Measurements from ENCODE around the gene TBCK. TPM values are rescaled to one million over a fixed set of nuclear protein-coding genes. Genes with fewer than 3 reads are reported as not detected.
"Not testable (repeated sequence)": the region's sequence is repeated elsewhere in the genome, so short reads cannot be mapped to it uniquely, and the experiment has no call there.

The TBCK gene
- total and polyA plus RNA-seq, 2 experiments from 2014 or later = 34.1 to 36.9 TPM

GRCh38 chr4:106238820-106239420 is 77.1 kb downstream of the TBCK start:
- H3K36me3 ChIP-seq = peaks cover 20% of the 10 kb centered on the region
- TF ChIP-seq CTCF (IDR thresholded peaks at IDR 0.05; ENCODE audit: low read depth, low read length) = peak; percentile 77
- no peaks in the 10 kb centered on the region for H3K4me1 ChIP-seq (ENCODE audit: low read depth)
- peak overlapping the region; percentile 68 for H3K27ac ChIP-seq
- H3K27me3 ChIP-seq = no peaks in the 10 kb centered on the region
- H3K9me3 ChIP-seq (ENCODE audit: low read depth) = no peaks in the 10 kb centered on the region
- peak; percentile 59 to 61 for DNase-seq (ENCODE audit: low read depth in 1 of 2, low spot score in 1 of 2)
- H3K4me3 ChIP-seq = no peak overlapping the region

GRCh38 chr4:106231931-106232330 is 84.1 kb downstream of the TBCK start:
- no peak for TF ChIP-seq CTCF (IDR thresholded peaks at IDR 0.05; ENCODE audit: low read depth, low read length)
- H3K4me1 ChIP-seq (ENCODE audit: low read depth) = no peaks in the 10 kb centered on the region
- no peak for DNase-seq (ENCODE audit: low read depth in 1 of 2, low spot score in 1 of 2)
- H3K9me3 ChIP-seq (ENCODE audit: low read depth) = no peaks in the 10 kb centered on the region
- H3K27me3 ChIP-seq = no peaks in the 10 kb centered on the region
- H3K36me3 ChIP-seq = peaks cover 65% of the 10 kb centered on the region
- H3K27ac ChIP-seq = no peak overlapping the region
- no peak overlapping the region for H3K4me3 ChIP-seq

- no peaks in the 10 kb centered on the region for H3K9me3 ChIP-seq (ENCODE audit: low read depth)
- TF ChIP-seq CTCF (IDR thresholded peaks at IDR 0.05; ENCODE audit: low read depth, low read length) = no peak
- peaks cover 4% of the 10 kb centered on the region for H3K36me3 ChIP-seq
- H3K27ac ChIP-seq = peak overlapping the region; percentile 25
- no peaks in the 10 kb centered on the region for H3K27me3 ChIP-seq
- no peak overlapping the region for H3K4me3 ChIP-seq
- no peak for DNase-seq (ENCODE audit: low read depth in 1 of 2, low spot score in 1 of 2)
- no peaks in the 10 kb centered on the region for H3K4me1 ChIP-seq (ENCODE audit: low read depth)
These were observed 93.5 kb downstream of the TBCK start for GRCh38 chr4:106222548-106222947.

- H3K36me3 ChIP-seq = peaks cover 20% of the 10 kb centered on the region
- H3K4me3 ChIP-seq; H3K9me3 ChIP-seq (ENCODE audit: low read depth); H3K27ac ChIP-seq; H3K4me1 ChIP-seq (ENCODE audit: low read depth); DNase-seq (ENCODE audit: low read depth in 1 of 2, low spot score in 1 of 2); H3K27me3 ChIP-seq: not testable (repeated sequence)
These were observed 102.7 kb downstream of the TBCK start for GRCh38 chr4:106213291-106213690.

GRCh38 chr4:106210021-106210420 is 106.0 kb downstream of the TBCK start:
- Histone ChIP-seq H3K36me3 (peaks cover 20% of the 10 kb centered on the region), H3K4me3 (no peak overlapping the region), H3K27ac (no peak overlapping the region), H3K4me1 (ENCODE audit: low read depth) (no peaks in the 10 kb centered on the region), H3K27me3 (no peaks in the 10 kb centered on the region), H3K9me3 (ENCODE audit: low read depth) (no peaks in the 10 kb centered on the region)
- DNase-seq (ENCODE audit: low read depth in 1 of 2, low spot score in 1 of 2) = no peak
- TF ChIP-seq CTCF (IDR thresholded peaks at IDR 0.05; ENCODE audit: low read depth, low read length) = no peak

- no peak for DNase-seq (ENCODE audit: low read depth in 1 of 2, low spot score in 1 of 2)
These were observed 107.2 kb downstream of the TBCK start for GRCh38 chr4:106208481-106209460.

More at GRCh38 chr4:106208481-106209460, 107.2 kb downstream of the TBCK start:
- Histone ChIP-seq H3K9me3 (ENCODE audit: low read depth) (no peaks in the 10 kb centered on the region), H3K36me3 (peaks cover 20% of the 10 kb centered on the region), H3K27ac (no peak overlapping the region), H3K4me3 (no peak overlapping the region), H3K27me3 (no peaks in the 10 kb centered on the region), H3K4me1 (ENCODE audit: low read depth) (no peaks in the 10 kb centered on the region)
- no peak for TF ChIP-seq CTCF (IDR thresholded peaks at IDR 0.05; ENCODE audit: low read depth, low read length)
